BJ (cell line): ENCODE data around the gene DCHS2. TPM values are rescaled to one million over a fixed set of nuclear protein-coding genes. Genes with fewer than 3 reads are reported as not detected.

Experiments used
- CTCF ChIA-PET: fragments of 350-600 bp; formaldehyde crosslinking; extraction: SDS; loops from one replicate; lab custom pipeline; 2021; ENCODE audit warnings: antibody characterized with exemption, inconsistent platforms; lab: Yijun Ruan, JAX
- POLR2A ChIA-PET: fragments of 300-600 bp; sonication (Branson Sonifier 250); formaldehyde crosslinking; extraction: SDS; loops from one replicate; lab custom pipeline; 2021; ENCODE audit warnings: antibody characterized with exemption; lab: Charles Lee
- DNase-seq: peaks from one replicate; pipeline ENCODE4 v3.0.0-alpha.2; 2011; ENCODE audit warnings: low read depth
- H3K27me3 ChIP-seq: 2 replicates; pipeline ENCODE4 v1.6.0; 2011; ENCODE audit warnings: low read length; ENCODE audit not compliant: control insufficient read depth, insufficient read depth
- H3K36me3 ChIP-seq: 2 replicates; pipeline ENCODE4 v1.5.1; 2011; ENCODE audit warnings: low read length; ENCODE audit not compliant: control insufficient read depth, insufficient read depth
- H3K4me3 ChIP-seq: 2 replicates; pipeline ENCODE4 v1.5.1; 2011; ENCODE audit warnings: low read depth, mild to moderate bottlenecking, control low read depth, low read length
- CTCF ChIP-seq: IDR thresholded peaks from 2 replicates; pipeline ENCODE4 v1.5.1; 2011; ENCODE audit warnings: low read depth, mild to moderate bottlenecking, control low read depth, inconsistent platforms, low read length, moderate library complexity; ENCODE audit not compliant: insufficient read depth
- polyA plus RNA-seq: library from polyadenylated mRNA; depleted of rRNA; stranded (reverse); fragments of >200 nt; gene quantifications from 2 replicates; pipeline ENCODE4 v1.2.3, GENCODE V29; 2011

Gene DCHS2
- polyA plus RNA-seq, 1 experiment: not detected

GRCh38 chr4:154456240-154456639 is 35.4 kb downstream of the DCHS2 start:
- DNase-seq: no peak
- no peak for TF ChIP-seq CTCF
- Histone ChIP-seq H3K36me3 (no peaks in the 10 kb centered on the region), H3K4me3 (no peak overlapping the region), H3K27me3 (no peaks in the 10 kb centered on the region)
- POLR2A ChIA-PET: no interaction called here
- CTCF ChIA-PET: no interaction called here

DNA sequence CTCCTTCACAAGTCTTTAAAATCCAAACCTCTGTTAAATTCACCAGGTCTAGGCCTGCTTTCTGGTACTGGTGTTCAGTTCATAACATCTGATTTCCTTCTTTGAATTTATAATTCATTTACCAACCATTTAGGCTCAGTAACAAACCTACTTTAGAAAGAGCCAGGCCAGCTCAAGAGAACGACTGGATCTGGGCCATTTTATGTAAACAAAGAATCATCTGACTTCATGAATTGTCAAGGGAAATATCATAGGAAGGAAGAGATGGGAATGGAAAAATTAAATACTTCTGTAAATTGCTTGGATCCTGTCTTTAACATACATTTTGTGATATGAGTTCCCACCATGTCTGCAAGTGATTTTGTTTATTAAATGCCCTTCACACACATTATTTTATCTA is 36.5 kb downstream of the DCHS2 start:
- DNase-seq: no peak
- POLR2A ChIA-PET: no interaction called here
- Histone ChIP-seq H3K27me3 (no peaks in the 10 kb centered on the region), H3K4me3 (no peak overlapping the region), H3K36me3 (no peaks in the 10 kb centered on the region)
- TF ChIP-seq CTCF: no peak
- CTCF ChIA-PET: interaction anchor here (1.2 kb wide), 1 partner anchor 51 kb away, joined by 3 read pairs; no protein-coding TSS in a partner anchor

DNA sequence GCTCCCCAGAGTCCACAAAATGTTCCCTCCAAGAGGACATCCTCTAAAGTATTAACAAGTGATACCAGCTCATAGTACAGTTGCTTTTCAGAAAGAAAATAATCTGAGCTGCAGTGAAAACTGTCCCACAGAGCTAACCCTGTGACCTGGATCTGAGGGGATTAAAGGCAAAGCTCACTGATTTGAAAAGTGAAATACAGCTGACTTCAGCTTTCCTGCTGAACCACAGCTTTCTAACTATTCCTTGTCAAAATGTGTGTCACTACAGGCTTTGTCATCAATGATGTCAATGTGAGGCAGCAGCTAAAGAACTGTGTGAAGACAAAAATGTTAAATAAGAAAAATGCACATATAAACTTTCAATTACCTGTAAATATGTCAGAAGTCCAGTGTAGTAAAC is 36.9 kb downstream of the DCHS2 start:
- ChIA-PET POLR2A (no interaction called here), CTCF (interaction anchor here (1.2 kb wide), 1 partner anchor 52 kb away, joined by 3 read pairs; no protein-coding TSS in a partner anchor)
- no peaks in the 10 kb centered on the region for H3K36me3 ChIP-seq
- no peak for TF ChIP-seq CTCF
- no peak for DNase-seq
- no peak overlapping the region for H3K4me3 ChIP-seq
- H3K27me3 ChIP-seq: no peaks in the 10 kb centered on the region

GRCh38 chr4:154452798-154453346 is 38.7 kb downstream of the DCHS2 start:
- ChIA-PET POLR2A (no interaction called here), CTCF (interaction anchor here (1.0 kb wide), 1 partner anchor 39 kb away, joined by 3 read pairs; the partner anchor contains the start of gene DCHS2)
- Histone ChIP-seq H3K36me3 (no peaks in the 10 kb centered on the region), H3K27me3 (no peaks in the 10 kb centered on the region), H3K4me3 (no peak overlapping the region)
- no peak for DNase-seq
- TF ChIP-seq CTCF: no peak

DNA sequence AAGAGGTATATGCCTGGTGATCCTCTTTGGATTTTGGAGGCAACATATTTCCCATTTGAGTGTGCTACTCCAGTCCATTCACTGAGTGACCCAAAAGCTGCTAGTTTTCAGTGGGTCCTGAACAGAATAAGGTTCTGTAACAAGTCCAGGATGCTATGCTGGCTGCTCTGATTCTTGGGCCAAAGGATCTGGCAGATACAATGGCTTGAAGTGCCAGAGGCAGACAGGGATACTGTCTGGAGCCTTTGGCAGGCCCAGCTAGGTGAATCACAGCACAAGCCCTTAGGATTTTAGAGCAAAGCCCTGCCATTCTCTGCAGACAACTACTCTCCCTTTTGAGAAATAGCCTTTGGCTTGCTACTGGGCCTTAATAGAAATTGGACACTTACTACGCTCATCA is 40.6 kb downstream of the DCHS2 start:
- Histone ChIP-seq H3K36me3 (no peaks in the 10 kb centered on the region), H3K4me3 (no peak overlapping the region), H3K27me3 (no peaks in the 10 kb centered on the region)
- ChIA-PET CTCF (no interaction called here), POLR2A (no interaction called here)
- TF ChIP-seq CTCF: no peak
- no peak for DNase-seq
